Esophagus mucosa (tissue), 1 donor: ENCODE results near the gene INSR. TPM values are rescaled to one million over a fixed set of nuclear protein-coding genes. Genes with fewer than 3 reads are reported as not detected.
"Not testable (repeated sequence)": the region's sequence is repeated elsewhere in the genome, so short reads cannot be mapped to it uniquely, and the experiment has no call there.

Experiments used
- ATAC-seq: fragments of 200-7000 bp; cut with Tn5 transposase; one replicate; pipeline ENCODE4 v1.9.1; 2020
- total RNA-seq: library from RNA; stranded (reverse); gene quantifications from one replicate; pipeline ENCODE4 v1.2.4, GENCODE V29; 2023
- donor health status: DM: yes; HTN: yes; CAD: no.

INSR gene
- total RNA-seq, 1 donor from 2014 or later: 6.9 TPM

DNA sequence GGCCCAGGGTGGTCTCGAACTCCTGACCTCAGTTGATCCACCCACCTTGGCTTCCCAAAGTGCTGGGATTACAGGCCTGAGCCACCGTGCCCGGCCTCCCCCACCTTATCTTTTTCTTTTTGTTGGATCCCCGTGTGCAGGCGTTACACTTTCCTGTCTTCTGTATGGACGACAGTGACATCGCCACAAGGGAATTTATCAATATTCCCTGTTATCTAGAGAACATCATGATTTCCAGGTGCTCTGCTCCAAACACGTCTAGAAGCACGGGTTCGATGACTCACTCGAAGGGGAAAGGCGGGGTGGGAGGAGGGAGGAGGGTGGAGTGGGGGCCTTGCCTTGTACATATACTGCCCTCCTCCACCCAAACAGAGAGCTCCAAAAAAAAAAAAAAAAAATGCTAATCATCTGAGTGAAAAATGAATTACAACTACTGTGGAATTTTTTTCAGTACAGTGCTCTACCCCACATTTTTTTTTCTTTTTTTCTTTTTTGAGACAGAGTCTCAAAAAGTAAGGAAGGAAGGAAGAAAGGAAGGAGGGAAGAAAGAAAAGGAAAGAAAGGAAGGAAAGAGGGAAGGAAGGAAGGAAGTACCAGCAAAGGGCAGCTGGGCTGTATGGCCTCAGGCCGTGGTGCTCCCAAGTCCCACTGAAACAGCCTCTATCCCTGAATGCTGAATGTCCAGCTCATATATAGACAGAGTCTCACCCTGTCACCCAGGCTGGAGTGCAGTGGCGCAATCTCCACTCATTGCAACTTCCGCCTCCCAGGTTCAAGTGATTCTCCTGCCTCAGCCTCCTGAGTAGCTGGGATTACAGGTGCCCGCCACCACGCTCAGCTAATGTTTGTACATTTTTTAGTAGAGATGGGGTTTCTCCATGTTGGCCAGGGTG is 36.8 kb downstream of the INSR start:
- ATAC-seq: peak; percentile 42

- no peak for ATAC-seq
These were observed 38.6 kb downstream of the INSR start for GRCh38 chr19:7255631-7256030.

- ATAC-seq: no peak
These were observed 39.1 kb downstream of the INSR start for GRCh38 chr19:7255119-7255518.

DNA sequence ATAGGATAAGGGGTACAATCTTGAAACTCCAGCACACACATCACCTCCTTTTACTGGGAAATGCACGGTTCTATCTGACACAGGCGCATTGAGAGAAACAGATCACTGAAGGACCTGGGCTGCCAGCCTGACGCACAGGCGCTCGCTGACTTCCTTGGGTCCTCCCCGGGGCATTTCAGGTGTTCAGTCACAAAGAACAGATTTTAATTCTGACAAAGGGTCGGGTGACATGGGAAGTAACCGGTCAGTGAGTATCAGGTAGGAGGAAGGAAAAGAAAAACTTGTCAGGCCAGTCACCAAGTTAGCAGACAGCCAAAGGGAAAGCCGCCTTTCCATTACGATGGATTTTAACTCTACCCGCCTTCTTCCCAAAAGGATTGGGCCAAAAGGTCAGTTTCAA is 39.6 kb downstream of the INSR start:
- no peak for ATAC-seq

DNA sequence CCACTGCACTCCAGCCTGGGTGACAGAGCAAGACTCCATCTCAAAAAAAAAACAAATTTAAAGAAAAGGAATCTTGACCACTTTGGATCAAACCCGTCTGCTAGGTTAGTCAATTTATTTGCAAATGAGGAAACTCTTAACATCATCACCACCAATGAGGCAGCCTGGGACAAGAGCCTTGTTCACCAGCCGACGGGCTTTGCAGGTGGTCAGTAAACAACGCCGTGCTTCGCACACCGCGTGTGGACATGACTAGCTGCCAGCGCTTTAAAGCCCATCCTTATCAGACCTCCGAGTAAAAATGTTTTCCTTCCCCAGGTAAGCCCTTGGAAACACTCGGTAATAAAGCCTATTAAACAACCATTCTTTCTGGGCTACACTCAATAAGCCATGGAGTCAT is 41.9 kb downstream of the INSR start:
- ATAC-seq: no peak

GRCh38 chr19:7251494-7251893 is 42.7 kb downstream of the INSR start:
- no peak for ATAC-seq

GRCh38 chr19:7250951-7251350 is 43.3 kb downstream of the INSR start:
- ATAC-seq: no peak

DNA sequence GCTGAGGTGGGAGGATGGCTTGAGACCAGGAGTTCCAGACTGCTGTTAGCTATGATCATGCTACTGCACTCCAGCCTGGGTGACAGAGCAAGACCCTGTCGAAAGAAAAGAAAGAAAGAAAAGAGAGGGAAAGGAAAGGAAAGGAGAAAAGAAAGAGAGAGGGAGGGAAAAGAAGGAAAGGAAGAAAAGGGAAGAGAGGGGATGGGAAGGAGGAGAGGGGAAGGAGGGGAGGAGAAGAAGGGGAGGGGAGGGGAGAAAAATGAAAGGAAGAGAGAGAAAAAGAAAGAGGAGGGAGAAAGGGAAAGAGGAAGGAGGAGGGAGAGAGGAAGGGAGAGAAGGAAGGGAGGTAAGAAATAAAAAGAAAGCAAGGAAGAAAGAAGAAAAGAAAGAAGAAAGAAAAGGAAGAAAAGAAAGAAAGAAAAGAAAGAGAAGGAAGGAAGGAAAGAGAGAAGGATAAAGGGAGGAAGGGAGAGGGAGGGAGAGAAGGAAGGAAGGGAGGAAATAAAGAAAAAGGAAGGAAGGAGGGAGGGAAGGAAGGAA is 44.1 kb downstream of the INSR start:
- ATAC-seq: no peak

DNA sequence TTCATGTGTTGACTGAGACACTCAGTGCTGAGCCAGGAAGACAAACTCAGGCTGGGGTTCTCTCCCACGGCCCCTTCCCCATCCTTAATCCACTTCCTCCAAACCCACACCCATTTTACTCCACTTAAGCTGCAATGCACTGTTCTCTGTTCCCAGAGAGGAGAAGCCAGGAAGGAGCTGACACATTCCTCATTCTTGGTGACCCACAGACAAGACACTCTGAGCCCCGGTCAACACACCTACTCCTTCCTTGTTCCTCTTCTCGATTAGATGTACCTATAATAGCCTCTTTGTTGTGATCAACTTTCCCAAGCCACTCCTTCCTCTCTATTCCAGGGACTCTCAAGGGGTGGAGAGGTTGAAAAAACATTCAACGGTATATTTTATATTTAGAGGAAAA is 47.1 kb downstream of the INSR start:
- ATAC-seq: peak; percentile 60

DNA sequence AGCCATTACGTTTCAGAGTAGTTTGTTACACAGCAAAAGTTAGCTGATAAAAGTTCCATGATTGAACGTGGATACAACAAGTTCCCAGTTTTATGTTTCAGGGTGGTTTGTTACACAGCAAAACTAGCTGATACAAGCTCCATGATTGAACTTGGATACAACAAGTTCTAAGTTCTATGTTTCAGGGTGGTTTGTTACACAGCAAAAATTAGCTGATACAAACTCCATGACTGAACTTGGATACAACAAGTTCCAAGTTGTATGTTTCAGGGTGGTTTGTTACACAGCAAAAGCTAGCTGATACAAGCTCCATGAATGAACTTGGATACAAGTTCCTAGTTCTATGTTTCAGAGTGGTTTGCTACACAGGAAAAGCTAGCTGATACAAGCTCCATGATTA is 47.6 kb downstream of the INSR start:
- ATAC-seq: no peak

DNA sequence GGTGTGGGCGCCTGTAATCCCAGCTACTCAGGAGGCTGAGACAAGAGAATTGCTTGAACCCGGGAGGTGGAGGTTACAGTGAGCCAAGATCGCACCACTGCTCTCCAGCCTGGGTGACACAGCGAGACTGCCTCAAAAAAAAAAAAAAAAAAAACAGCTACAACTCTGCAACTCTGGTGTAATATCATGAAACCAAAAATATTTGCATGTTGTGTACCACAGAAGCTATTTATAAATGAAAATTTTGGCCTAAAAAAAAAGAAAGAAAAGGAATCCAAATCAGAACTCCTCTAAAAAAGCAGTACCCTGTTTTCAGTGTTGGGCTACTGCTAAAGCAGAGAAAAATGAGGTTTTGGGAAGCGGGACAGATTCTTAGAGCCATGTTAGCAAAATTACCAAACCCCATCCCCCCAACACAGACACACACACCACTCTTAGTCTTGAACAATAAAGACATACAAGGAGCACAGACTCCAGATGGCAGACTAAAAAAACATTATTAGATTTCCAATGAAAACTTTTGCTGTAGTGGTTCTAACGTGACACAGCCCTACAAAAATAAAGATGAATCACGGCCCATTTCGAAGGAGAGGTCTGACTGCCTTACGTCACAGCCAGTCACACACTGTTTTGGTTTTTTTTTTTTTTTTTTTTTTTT is 51.5 kb downstream of the INSR start:
- no peak for ATAC-seq

- no peak for ATAC-seq
These were observed 56.2 kb downstream of the INSR start for GRCh38 chr19:7238051-7238450.

GRCh38 chr19:7236153-7236552 is 58.1 kb downstream of the INSR start:
- ATAC-seq: peak; percentile 61

GRCh38 chr19:7230826-7231225 is 63.4 kb downstream of the INSR start:
- no peak for ATAC-seq

- no peak for ATAC-seq
These were observed 64.5 kb downstream of the INSR start for GRCh38 chr19:7229735-7230134.

- no peak for ATAC-seq
These were observed 65.2 kb downstream of the INSR start for GRCh38 chr19:7228935-7229541.

DNA sequence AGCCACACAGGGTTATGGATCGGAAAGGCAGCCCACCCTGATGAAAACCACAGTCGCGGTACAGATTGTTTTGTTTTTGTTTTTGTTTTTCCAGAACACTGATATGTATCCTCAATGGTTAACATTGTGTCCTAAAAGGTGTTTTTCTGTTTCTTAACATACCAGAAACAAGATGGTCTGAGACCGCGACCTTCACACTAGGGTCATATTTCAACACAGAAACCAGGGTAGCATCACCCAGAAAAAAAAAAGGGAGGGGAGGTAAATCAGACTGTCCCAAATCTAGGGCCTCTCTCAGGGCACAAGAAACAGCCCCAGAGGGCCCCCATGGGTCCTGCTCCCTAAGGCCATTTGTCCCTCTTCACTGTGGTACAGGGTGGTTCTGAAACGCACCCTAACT is 66.5 kb downstream of the INSR start:
- ATAC-seq: no peak

GRCh38 chr19:7227149-7227548 is 67.1 kb downstream of the INSR start:
- not testable (repeated sequence) for ATAC-seq

DNA sequence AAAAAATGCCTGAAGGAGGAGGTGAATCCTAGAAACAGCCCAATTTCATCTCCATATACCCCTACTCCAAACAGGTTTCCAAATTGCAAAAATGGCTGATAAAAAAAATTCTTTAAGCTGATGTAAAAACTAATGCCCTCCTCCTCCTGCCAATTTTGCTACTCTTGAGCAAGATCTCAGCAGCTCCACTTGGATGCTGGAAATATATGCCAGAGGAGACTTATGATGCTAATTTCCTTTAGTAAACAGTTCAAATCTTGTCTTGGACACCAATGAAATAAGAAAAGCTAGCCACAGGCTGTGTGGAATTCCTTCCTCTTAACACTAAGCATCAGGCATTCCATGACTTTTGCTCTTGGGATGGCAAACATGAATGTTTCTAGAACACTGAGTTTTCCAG is 67.5 kb downstream of the INSR start:
- ATAC-seq: no peak

GRCh38 chr19:7225741-7226140 is 68.5 kb downstream of the INSR start:
- no peak for ATAC-seq

DNA sequence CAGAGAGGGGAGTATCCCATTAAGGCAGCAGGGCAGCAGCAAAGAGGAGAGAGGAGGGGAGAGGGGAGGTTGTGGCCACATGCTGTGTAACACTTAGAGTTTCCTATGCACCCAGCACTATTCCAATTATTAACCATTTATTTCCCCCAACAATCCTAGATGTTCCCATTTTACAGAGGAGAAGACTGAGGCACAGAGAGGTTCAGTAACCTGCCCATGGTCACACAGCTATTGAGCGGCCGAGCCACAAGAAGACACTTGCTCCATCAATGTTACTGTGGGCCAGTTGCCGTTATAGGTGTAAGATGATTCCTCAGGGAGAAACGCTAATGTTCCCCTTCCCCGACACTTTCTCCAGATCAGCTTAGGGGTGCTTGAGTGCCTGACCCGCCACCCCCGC is 69.2 kb downstream of the INSR start:
- no peak for ATAC-seq

GRCh38 chr19:7224209-7224686 is 70.0 kb downstream of the INSR start:
- ATAC-seq: peak; percentile 41

- ATAC-seq: no peak
These were observed 70.8 kb downstream of the INSR start for GRCh38 chr19:7223429-7223828.
